Endothelial cell of umbilical vein (primary cell): ENCODE results near the gene AFF4. TPM values are rescaled to one million over a fixed set of nuclear protein-coding genes. Genes with fewer than 3 reads are reported as not detected.
"Not testable (repeated sequence)": the region's sequence is repeated elsewhere in the genome, so short reads cannot be mapped to it uniquely, and the experiment has no call there.

Experiments used
- BruUV-seq: library from RNA; stranded (reverse); fragments of 400-500 nt; replicated peaks from 2 replicates; lab custom pipeline; 2021; lab: Mats Ljungman, UMichigan
- CTCF ChIA-PET: fragments of 300-600, 350-600 bp; sonication (Branson Sonifier 250); formaldehyde crosslinking; loops from one replicate; lab custom pipeline; 2021; ENCODE audit warnings: antibody characterized with exemption, inconsistent platforms; lab: Charles Lee
- POLR2A ChIA-PET: fragments of 300-600, 350-600 bp; sonication (Branson Sonifier 250); formaldehyde crosslinking; loops from one replicate; lab custom pipeline; 2021; ENCODE audit warnings: antibody characterized with exemption, inconsistent platforms; lab: Charles Lee
- DNase-seq: peaks from one replicate; pipeline ENCODE4 v3.0.0-alpha.2; 2011; ENCODE audit warnings: low read depth, low spot score
- FAIRE-seq: peaks from 2 replicates; lab custom pipeline; 2011; peaks lifted over from hg19 to GRCh38; lab: Jason Lieb, UNC
- H2AFZ ChIP-seq: 2 replicates; pipeline ENCODE4 v1.6.0; 2012; ENCODE audit warnings: low read depth, low read length, control low read depth, inconsistent platforms
- H3K27ac ChIP-seq: 2 replicates; pipeline ENCODE4 v1.5.1; 2011; ENCODE audit warnings: low read depth, mild to moderate bottlenecking, control low read depth, low read length, moderate library complexity; ENCODE audit not compliant: insufficient read depth
- H3K27me3 ChIP-seq, 2 experiments: 2 replicates each; pipeline versions ENCODE4 v1.6.0 to v1.6.1; 2011; ENCODE audit warnings: low read length in 2 of 2, mixed read lengths in 1 of 2; ENCODE audit not compliant: control insufficient read depth in 2 of 2, insufficient read depth in 2 of 2
- H3K36me3 ChIP-seq, 2 experiments: 2 replicates in 1 of 2; 3 replicates in 1 of 2; pipeline ENCODE4 v1.5.1; 2011; ENCODE audit warnings: low read length in 2 of 2, mild to moderate bottlenecking in 1 of 2, moderate library complexity in 1 of 2; ENCODE audit not compliant: control insufficient read depth in 2 of 2, insufficient read depth in 2 of 2; ENCODE audit errors: extremely low read depth in 1 of 2
- H3K4me1 ChIP-seq: 3 replicates; pipeline ENCODE4 v1.5.1; 2011; ENCODE audit warnings: mild to moderate bottlenecking, low read length; ENCODE audit not compliant: control insufficient read depth, insufficient read depth; ENCODE audit errors: extremely low read depth
- H3K4me2 ChIP-seq: 2 replicates; pipeline ENCODE4 v1.6.1; 2011; ENCODE audit warnings: low read length, control low read depth, mixed read lengths; ENCODE audit not compliant: insufficient read depth
- H3K4me3 ChIP-seq, 3 experiments: fragments of 200-600 bp in 1 of 3; sonication (generic), shearing (Covaris generic) in 1 of 3; replicated peaks in 1 of 3; 2 replicates each; pipeline ENCODE4 v1.5.1; 2011 to 2016; ENCODE audit warnings: control low read depth in 3 of 3, low read length in 3 of 3, mild to moderate bottlenecking in 2 of 3, inconsistent platforms in 1 of 3, low read depth in 1 of 3, moderate library complexity in 1 of 3; ENCODE audit not compliant: insufficient read depth in 1 of 3
- H3K79me2 ChIP-seq: 2 replicates; pipeline ENCODE4 v1.6.0; 2012; ENCODE audit warnings: low read length, inconsistent platforms; ENCODE audit not compliant: control insufficient read depth, insufficient read depth
- H3K9ac ChIP-seq: replicated peaks from 2 replicates; pipeline ENCODE3; 2011; ENCODE audit warnings: low read length, control low read depth; ENCODE audit not compliant: insufficient read depth; ENCODE audit errors: extremely low read depth
- H3K9me1 ChIP-seq: replicated peaks from 3 replicates; pipeline ENCODE4 v1.6.0; 2011; ENCODE audit warnings: mild to moderate bottlenecking, low read length; ENCODE audit not compliant: control insufficient read depth, insufficient read depth; ENCODE audit errors: extremely low read depth
- H3K9me3 ChIP-seq: replicated peaks from 2 replicates; pipeline ENCODE4 v1.5.1; 2012; ENCODE audit warnings: low read length, inconsistent platforms; ENCODE audit not compliant: control insufficient read depth, insufficient read depth
- H4K20me1 ChIP-seq: replicated peaks from 2 replicates; pipeline ENCODE3; 2011; ENCODE audit warnings: mild to moderate bottlenecking, low read length; ENCODE audit not compliant: control insufficient read depth, insufficient read depth; ENCODE audit errors: extremely low read depth
- dilution Hi-C: fragments of 300-500 bp; cut with MboI; formaldehyde crosslinking; loops from one replicate; pipeline ENCODE4 v1.15.0; 2019; ENCODE audit warnings: low sequenced_read_pairs; ENCODE audit not compliant: extremely low pct_ligation_motif_present
- intact Hi-C: fragments of 100-400 bp; cut with micrococcal nuclease; formaldehyde crosslinking; loops from one replicate; pipeline ENCODE4 v1.10.0; 2022
- polyA plus RNA-seq, 4 experiments: library from polyadenylated mRNA; depleted of rRNA in 3 of 4; stranded (reverse) in 3 of 4; unstranded in 1 of 4; fragments of >200 nt; gene quantifications; 2 replicates each; pipeline versions ENCODE4 v1.2.1 to v1.2.3, GENCODE V29; 2011 to 2012; ENCODE audit warnings: missing spikeins in 1 of 4
- total RNA-seq: library from RNA; stranded (reverse); gene quantifications from 2 replicates; pipeline ENCODE4 v1.2.3, GENCODE V29; 2021

Gene AFF4
- total and polyA plus RNA-seq, 2 donors (not counting 3 experiments of a cell fraction or from before 2014, with no cell fraction given) = 27.0 to 88.3 TPM

GRCh38 chr5:132961123-132961815, 2.2 kb downstream of the AFF4 start:
- POLR2A ChIA-PET = interaction anchor here (1.3 kb wide), 1 partner anchor 12 kb away, joined by 5 read pairs; no protein-coding TSS in a partner anchor
- H3K9me1 ChIP-seq, H2AFZ ChIP-seq, H3K27me3 ChIP-seq, BruUV-seq, H3K36me3 ChIP-seq, dilution Hi-C loops, H3K9me3 ChIP-seq: not testable (repeated sequence)
- DNase-seq (peak; percentile 16), FAIRE-seq (peak; percentile 50)
- peaks cover 71% of the 10 kb centered on the region for H3K79me2 ChIP-seq
- peaks cover 20% of the 10 kb centered on the region for H4K20me1 ChIP-seq
- CTCF ChIA-PET = interaction anchor here (1.1 kb wide), 1 partner anchor 11 kb away, joined by 3 read pairs; no protein-coding TSS in a partner anchor
- peak overlapping the region; percentile 83 to 98 (median 84) for H3K4me3 ChIP-seq
- H3K27ac ChIP-seq = peak overlapping the region; percentile 81
- H3K4me2 ChIP-seq = peak overlapping the region; percentile 96
- intact Hi-C loops = loop anchor here (5.0 kb wide), 1 partner anchor 281 kb away; no protein-coding TSS in a partner anchor
- H3K9ac ChIP-seq = peak overlapping the region; percentile 99
- H3K4me1 ChIP-seq = peaks cover 15% of the 10 kb centered on the region

- H3K9ac ChIP-seq, intact Hi-C loops, H3K4me1 ChIP-seq, H3K27ac ChIP-seq, H3K4me3 ChIP-seq, FAIRE-seq, H3K27me3 ChIP-seq, H2AFZ ChIP-seq, H3K36me3 ChIP-seq, DNase-seq, BruUV-seq, H3K9me1 ChIP-seq, H3K9me3 ChIP-seq, POLR2A ChIA-PET, CTCF ChIA-PET, H3K4me2 ChIP-seq, dilution Hi-C loops: not testable (repeated sequence)
- H4K20me1 ChIP-seq = peaks cover 42% of the 10 kb centered on the region
- peaks cover 94% of the 10 kb centered on the region for H3K79me2 ChIP-seq
Measured at GRCh38 chr5:132956166-132956799, 7.2 kb downstream of the AFF4 start.
